SU-DHL-6 (cell line): ENCODE data around the gene ETFA.

Experiments
- H2AFZ ChIP-seq: fragments of 200-600 bp; sonication (generic); 2 replicates; pipeline ENCODE4 v1.6.1; 2014; ENCODE audit warnings: low read depth, mild to moderate bottlenecking, moderate library complexity, mixed read lengths, antibody characterized with exemption, low read length; ENCODE audit not compliant: severe bottlenecking
- H3F3A ChIP-seq: fragments of 200-600 bp; shearing (Covaris generic); 2 replicates; pipeline ENCODE4 v1.6.0; 2016; ENCODE audit warnings: antibody characterized with exemption, mild to moderate bottlenecking; ENCODE audit not compliant: insufficient read depth
- H3K27ac ChIP-seq: fragments of 200-600 bp; sonication (generic); 2 replicates; pipeline ENCODE4 v1.5.1; 2016; ENCODE audit warnings: low read depth, mild to moderate bottlenecking, low read length, moderate library complexity, mixed read lengths
- H3K27me3 ChIP-seq: fragments of 200-600 bp; sonication (generic), shearing (Covaris generic); 2 replicates; pipeline ENCODE4 v1.6.0; 2014; ENCODE audit warnings: mild to moderate bottlenecking, low read length
- H3K36me3 ChIP-seq: fragments of 200-600 bp; sonication (generic); 2 replicates; pipeline ENCODE4 v1.6.1; 2014; ENCODE audit warnings: mild to moderate bottlenecking, low read length, mixed read lengths
- H3K4me2 ChIP-seq: fragments of 300-600, 200-600 bp; shearing (Covaris generic), sonication (generic); 2 replicates; pipeline ENCODE4 v1.6.0; 2014; ENCODE audit warnings: low read length, low read depth, mild to moderate bottlenecking; ENCODE audit not compliant: poor library complexity, severe bottlenecking
- H3K4me3 ChIP-seq: fragments of 200-600 bp; sonication (generic); 2 replicates; pipeline ENCODE4 v1.5.1; 2014; ENCODE audit warnings: antibody characterized with exemption, low read length, mild to moderate bottlenecking, mixed read lengths; ENCODE audit not compliant: insufficient read depth, poor library complexity, severe bottlenecking
- H3K79me2 ChIP-seq: fragments of 200-600 bp; sonication (generic); 2 replicates; pipeline ENCODE4 v1.6.1; 2014; ENCODE audit warnings: mild to moderate bottlenecking, low read length, moderate library complexity; ENCODE audit not compliant: insufficient read depth
- H3K9ac ChIP-seq: fragments of 200-600 bp; sonication (generic); 2 replicates; pipeline ENCODE4 v1.7.0; 2014; ENCODE audit warnings: mild to moderate bottlenecking, low read length
- H3K9me2 ChIP-seq: fragments of 200-600 bp; sonication (generic); replicated peaks from 2 replicates; pipeline ENCODE4 v1.6.1; 2014; ENCODE audit warnings: low read length; ENCODE audit not compliant: insufficient read depth
- H3K9me3 ChIP-seq: fragments of 200-600 bp; sonication (generic); 2 replicates; pipeline ENCODE4 v1.6.1; 2014; ENCODE audit warnings: low read length, mixed read lengths; ENCODE audit not compliant: insufficient read depth
- H4K20me1 ChIP-seq: fragments of 200-600 bp; sonication (generic); 2 replicates; pipeline ENCODE4 v1.6.1; 2014; ENCODE audit warnings: low read depth, mild to moderate bottlenecking, antibody characterized with exemption, low read length, moderate library complexity, mixed read lengths
- CTCF ChIP-seq: fragments of 200-600 bp; sonication (generic); IDR thresholded peaks from one replicate; pipeline ENCODE4 v1.5.1; 2017; ENCODE audit warnings: antibody characterized with exemption, mild to moderate bottlenecking, low read length, moderate library complexity; ENCODE audit not compliant: insufficient read depth, poor library complexity, severe bottlenecking
- EZH2phosphoT487 ChIP-seq: fragments of 200-600 bp; sonication (generic), shearing (Covaris generic); conservative IDR thresholded peaks from 2 replicates; pipeline ENCODE4 v1.6.1; 2018; ENCODE audit warnings: mild to moderate bottlenecking, antibody characterized with exemption, low read length, moderate library complexity, mixed read lengths

Gene ETFA

GRCh38 chr15:76333309-76333708 is 22.0 kb upstream of the ETFA start:
- peaks cover 13% of the 10 kb centered on the region for H3F3A ChIP-seq
- no peak for TF ChIP-seq EZH2phosphoT487
- no peak for TF ChIP-seq CTCF
- H3K4me3 ChIP-seq, result no peak overlapping the region
- H3K9ac ChIP-seq, result no peak overlapping the region
- peaks cover 14% of the 10 kb centered on the region for H3K79me2 ChIP-seq
- H3K9me2 ChIP-seq, result no peaks in the 10 kb centered on the region
- H4K20me1 ChIP-seq, result no peaks in the 10 kb centered on the region
- H3K27me3 ChIP-seq, result no peaks in the 10 kb centered on the region
- H3K36me3 ChIP-seq, result no peaks in the 10 kb centered on the region
- H3K9me3 ChIP-seq, result no peaks in the 10 kb centered on the region
- H2AFZ ChIP-seq, result no peak overlapping the region
- H3K4me2 ChIP-seq, result no peak overlapping the region
- H3K27ac ChIP-seq, result no peak overlapping the region

- peaks cover 11% of the 10 kb centered on the region for H3K79me2 ChIP-seq
- H3F3A ChIP-seq, result peaks cover 13% of the 10 kb centered on the region
- H3K27ac ChIP-seq, result no peak overlapping the region
- no peak overlapping the region for H3K9ac ChIP-seq
- H3K9me3 ChIP-seq, result no peaks in the 10 kb centered on the region
- no peak overlapping the region for H3K4me2 ChIP-seq
- H3K27me3 ChIP-seq, result no peaks in the 10 kb centered on the region
- H3K9me2 ChIP-seq, result no peaks in the 10 kb centered on the region
- H2AFZ ChIP-seq, result no peak overlapping the region
- no peak overlapping the region for H3K4me3 ChIP-seq
- no peaks in the 10 kb centered on the region for H4K20me1 ChIP-seq
- no peak for TF ChIP-seq CTCF
- TF ChIP-seq EZH2phosphoT487, result no peak
- no peaks in the 10 kb centered on the region for H3K36me3 ChIP-seq
Observed at GRCh38 chr15:76332796-76333195, 21.5 kb upstream of the ETFA start.

GRCh38 chr15:76330080-76330680 is 18.9 kb upstream of the ETFA start:
- no peak overlapping the region for H2AFZ ChIP-seq
- no peaks in the 10 kb centered on the region for H3F3A ChIP-seq
- TF ChIP-seq EZH2phosphoT487 (no peak), CTCF (no peak)
- no peaks in the 10 kb centered on the region for H4K20me1 ChIP-seq
- H3K36me3 ChIP-seq, result no peaks in the 10 kb centered on the region
- no peaks in the 10 kb centered on the region for H3K27me3 ChIP-seq
- H3K9me3 ChIP-seq, result no peaks in the 10 kb centered on the region
- no peak overlapping the region for H3K27ac ChIP-seq
- H3K9ac ChIP-seq, result no peak overlapping the region
- no peak overlapping the region for H3K4me3 ChIP-seq
- H3K79me2 ChIP-seq, result no peaks in the 10 kb centered on the region
- H3K4me2 ChIP-seq, result no peak overlapping the region
- no peaks in the 10 kb centered on the region for H3K9me2 ChIP-seq
